Spinal cord (tissue), 10 donors: ENCODE measurements around the gene TMEM200B. TPM values are rescaled to one million over a fixed set of nuclear protein-coding genes. Genes with fewer than 3 reads are reported as not detected.
"Not testable (repeated sequence)": the region's sequence is repeated elsewhere in the genome, so short reads cannot be mapped to it uniquely, and the experiment has no call there.

Experiments
- DNase-seq, 6 donors: peaks; one replicate each; pipeline versions ENCODE4 v3.0.0 to v3.0.0-alpha.2; 2013 to 2015; ENCODE audit warnings: low spot score in 6 of 6, low read depth in 4 of 6
- H3K27ac ChIP-seq: one replicate; pipeline ENCODE4 v1.5.1; 2013; ENCODE audit warnings: low read depth, low read length, control low read depth
- H3K27me3 ChIP-seq: one replicate; pipeline ENCODE4 v1.6.1; 2013; ENCODE audit warnings: low read length; ENCODE audit not compliant: control insufficient read depth, insufficient read depth
- H3K36me3 ChIP-seq: one replicate; pipeline ENCODE4 v1.6.1; 2013; ENCODE audit warnings: low read length; ENCODE audit not compliant: control insufficient read depth, insufficient read depth
- H3K4me1 ChIP-seq: one replicate; pipeline ENCODE4 v1.6.1; 2013; ENCODE audit warnings: low read length; ENCODE audit not compliant: control insufficient read depth, insufficient read depth
- H3K4me3 ChIP-seq: one replicate; pipeline ENCODE4 v1.5.1; 2013; ENCODE audit warnings: low read depth, low read length, control low read depth
- H3K9me3 ChIP-seq: one replicate; pipeline ENCODE4 v1.6.1; 2013; ENCODE audit warnings: low read length; ENCODE audit not compliant: control insufficient read depth, insufficient read depth
- WGBS: methylation state at CpG from one replicate; pipeline ENCODE4 v1.1.5; 2013; ENCODE audit warnings: missing lambda C conversion rate; ENCODE audit not compliant: insufficient coverage; 5-methylcytosine and 5-hydroxymethylcytosine counted together
- polyA plus RNA-seq, 2 donors: library from polyadenylated mRNA; unstranded; fragments of 120-200 nt; gene quantifications; one replicate each; pipeline ENCODE4 v1.2.1, GENCODE V29; 2013; ENCODE audit not compliant: insufficient read length in 2 of 2
- total RNA-seq, 2 donors: library from RNA; depleted of rRNA in 1 of 2; stranded (reverse); fragments of 120-200 nt in 1 of 2; fragments of >200 nt in 1 of 2; gene quantifications; one replicate each; pipeline versions ENCODE4 v1.2.3 to v1.2.4, GENCODE V29; 2013 to 2014
- donor health status: healthy.

Gene TMEM200B
- total and polyA plus RNA-seq, 4 donors = 3.9 to 19.3 (median 6.9) TPM

DNA sequence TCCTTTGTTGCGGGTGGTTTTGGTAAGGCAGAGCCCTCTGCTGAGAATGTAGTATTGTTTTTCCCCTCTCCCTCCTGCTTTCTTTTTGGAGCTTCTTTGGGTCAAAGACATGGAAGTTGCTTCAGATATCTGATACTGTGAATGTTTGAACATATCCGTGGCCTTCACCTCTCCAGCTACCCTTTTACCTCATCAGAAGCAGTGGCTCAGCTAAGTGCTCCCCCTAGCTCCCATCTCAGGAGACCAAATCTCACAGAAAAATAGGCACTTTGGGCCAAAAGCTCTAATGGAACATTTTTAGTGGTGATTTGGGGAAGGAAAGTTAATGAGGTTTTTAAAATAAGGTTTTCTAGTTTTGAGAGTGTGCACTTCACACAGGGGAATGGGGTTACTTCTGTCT, 6.3 kb downstream of the TMEM200B start:
- Histone ChIP-seq H3K27ac (no peak overlapping the region), H3K4me3 (no peak overlapping the region), H3K36me3 (no peaks in the 10 kb centered on the region), H3K4me1 (peaks cover 8% of the 10 kb centered on the region), H3K27me3 (peaks cover 13% of the 10 kb centered on the region), H3K9me3 (no peaks in the 10 kb centered on the region)
- DNase-seq = no peak
- WGBS = no CpG with 5 or more reads among the region's 2 CpGs

DNA sequence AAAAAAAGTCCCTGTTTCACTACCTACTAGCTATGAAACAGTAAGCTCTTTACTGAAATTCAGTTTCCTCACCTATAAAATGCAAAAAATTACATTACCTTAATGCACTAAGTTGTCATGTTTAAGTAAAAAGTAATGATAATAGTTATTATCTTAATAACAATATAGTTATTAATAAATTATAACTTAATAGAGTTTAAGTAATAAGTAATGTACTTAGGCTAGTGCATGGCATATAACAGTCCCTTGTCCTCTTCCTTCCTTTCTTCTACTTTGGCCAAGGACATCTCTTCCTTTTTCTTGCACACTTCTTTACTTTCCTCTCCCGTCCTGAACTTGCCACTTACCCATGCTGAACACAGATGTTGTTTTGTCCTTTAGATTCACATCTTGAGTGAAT, 9.0 kb downstream of the TMEM200B start:
- Histone ChIP-seq H3K4me1 (no peaks in the 10 kb centered on the region), H3K36me3 (peaks cover 5% of the 10 kb centered on the region), H3K9me3 (no peaks in the 10 kb centered on the region), H3K27ac (no peak overlapping the region), H3K4me3 (no peak overlapping the region), H3K27me3 (no peaks in the 10 kb centered on the region)
- WGBS = 67% methylated on average over 1 of the region's 1 CpG
- DNase-seq = no peak

DNA sequence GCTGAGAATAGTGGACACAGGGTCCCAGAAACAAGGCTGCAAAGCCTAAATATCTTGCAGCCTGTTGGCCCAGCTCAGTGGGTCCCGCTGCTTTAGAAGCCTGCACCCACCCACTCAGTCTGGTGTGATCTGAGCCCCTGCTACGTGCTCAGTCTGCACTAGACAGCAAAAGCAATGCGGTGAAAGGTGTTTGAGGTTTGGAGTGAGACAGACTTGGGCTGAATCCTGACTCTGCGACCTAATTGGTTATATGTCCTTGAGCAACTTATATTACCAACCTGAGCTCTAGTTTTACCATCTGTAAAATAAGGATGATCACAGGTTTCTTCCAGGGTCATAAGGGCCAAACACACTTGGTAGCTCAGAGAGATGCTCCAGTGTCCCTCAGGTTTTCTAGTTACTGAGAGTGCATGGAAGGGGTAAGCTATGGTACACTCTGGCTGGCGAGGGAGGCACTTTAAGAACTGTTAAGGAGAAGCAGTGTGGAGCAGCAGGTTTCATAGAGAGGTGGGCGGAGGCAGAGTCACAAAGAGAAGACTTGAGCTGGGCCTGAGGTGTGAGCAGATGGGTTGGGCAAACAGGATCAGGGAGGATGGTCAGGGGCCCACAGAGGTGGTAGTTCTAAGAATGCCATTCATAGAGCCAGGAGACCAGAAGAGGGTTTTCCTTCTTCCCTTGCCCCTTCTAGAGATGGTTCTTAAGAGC, 10.1 kb downstream of the TMEM200B start:
- Histone ChIP-seq H3K27ac (no peak overlapping the region), H3K9me3 (no peaks in the 10 kb centered on the region), H3K27me3 (no peaks in the 10 kb centered on the region), H3K4me1 (no peaks in the 10 kb centered on the region), H3K36me3 (peaks cover 10% of the 10 kb centered on the region), H3K4me3 (no peak overlapping the region)
- WGBS = 88% methylated on average over 2 of the region's 6 CpGs
- DNase-seq = no peak

GRCh38 chr1:29112705-29113412, 10.8 kb downstream of the TMEM200B start:
- Histone ChIP-seq H3K9me3 (no peaks in the 10 kb centered on the region), H3K4me3 (no peak overlapping the region), H3K4me1 (no peaks in the 10 kb centered on the region), H3K36me3 (peaks cover 12% of the 10 kb centered on the region), H3K27ac (no peak overlapping the region), H3K27me3 (no peaks in the 10 kb centered on the region)
- WGBS = 78% methylated on average over 5 of the region's 7 CpGs
- no peak for DNase-seq

DNA sequence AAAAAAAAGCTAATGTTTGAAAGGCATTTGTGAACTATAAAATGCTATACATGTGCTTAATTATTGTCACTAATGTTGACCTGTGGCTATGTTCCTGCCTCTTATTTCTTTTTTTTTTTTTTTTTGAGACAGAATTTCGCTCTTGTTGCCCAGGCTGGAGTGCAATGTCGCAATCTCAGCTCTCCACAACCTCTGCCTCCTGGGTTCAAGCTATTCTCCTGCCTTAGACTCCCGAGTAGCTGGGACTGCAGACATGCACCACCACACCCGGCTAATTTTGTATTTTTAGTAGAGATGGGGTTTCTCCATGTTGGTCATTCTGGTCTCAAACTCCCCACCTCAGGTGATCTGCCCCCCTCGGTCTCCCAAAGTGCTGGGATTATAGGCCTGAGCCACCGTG, 15.7 kb downstream of the TMEM200B start:
- H3K27ac ChIP-seq, H3K4me1 ChIP-seq, H3K4me3 ChIP-seq, DNase-seq, H3K9me3 ChIP-seq, H3K27me3 ChIP-seq: not testable (repeated sequence)
- peaks cover 12% of the 10 kb centered on the region for H3K36me3 ChIP-seq
- WGBS = no CpG with 5 or more reads among the region's 6 CpGs

- no peak for DNase-seq
- no peaks in the 10 kb centered on the region for H3K27me3 ChIP-seq
- H3K9me3 ChIP-seq = no peaks in the 10 kb centered on the region
- peaks cover 12% of the 10 kb centered on the region for H3K36me3 ChIP-seq
- H3K4me3 ChIP-seq = no peak overlapping the region
- 85% methylated on average over 4 of the region's 6 CpGs for WGBS
- H3K27ac ChIP-seq = no peak overlapping the region
- H3K4me1 ChIP-seq = no peaks in the 10 kb centered on the region
Measured at GRCh38 chr1:29105822-29106221, 17.9 kb downstream of the TMEM200B start.

GRCh38 chr1:29100487-29100886, 23.2 kb downstream of the TMEM200B start:
- no CpG with 5 or more reads among the region's 1 CpG for WGBS
- Histone ChIP-seq H3K36me3 (peaks cover 2% of the 10 kb centered on the region), H3K4me1 (no peaks in the 10 kb centered on the region), H3K27me3 (no peaks in the 10 kb centered on the region), H3K4me3 (no peak overlapping the region), H3K9me3 (no peaks in the 10 kb centered on the region), H3K27ac (no peak overlapping the region)
- DNase-seq = no peak

- WGBS = 80% methylated on average over 3 of the region's 4 CpGs
- no peaks in the 10 kb centered on the region for H3K4me1 ChIP-seq
- no peak overlapping the region for H3K27ac ChIP-seq
- H3K36me3 ChIP-seq = peaks cover 2% of the 10 kb centered on the region
- no peak for DNase-seq
- H3K9me3 ChIP-seq = no peaks in the 10 kb centered on the region
- H3K4me3 ChIP-seq = no peak overlapping the region
- no peaks in the 10 kb centered on the region for H3K27me3 ChIP-seq
Measured at GRCh38 chr1:29099286-29099685, 24.4 kb downstream of the TMEM200B start.

- peaks cover 2% of the 10 kb centered on the region for H3K36me3 ChIP-seq
Measured at GRCh38 chr1:29096231-29096886, 27.3 kb downstream of the TMEM200B start.

More at GRCh38 chr1:29096231-29096886, 27.3 kb downstream of the TMEM200B start:
- DNase-seq = peak in 1 of 6 donors; percentile 71
- Histone ChIP-seq H3K4me3 (no peak overlapping the region), H3K9me3 (no peaks in the 10 kb centered on the region), H3K27me3 (no peaks in the 10 kb centered on the region), H3K4me1 (no peaks in the 10 kb centered on the region), H3K27ac (no peak overlapping the region)
- WGBS = 43% methylated on average over 1 of the region's 4 CpGs
